ENCODE measurements around the gene UBE4B. TPM values are rescaled to one million over a fixed set of nuclear protein-coding genes. Genes with fewer than 3 reads are reported as not detected.

UBE4B gene
- polyA plus RNA-seq, 1 experiment: 18.2 TPM

DNA sequence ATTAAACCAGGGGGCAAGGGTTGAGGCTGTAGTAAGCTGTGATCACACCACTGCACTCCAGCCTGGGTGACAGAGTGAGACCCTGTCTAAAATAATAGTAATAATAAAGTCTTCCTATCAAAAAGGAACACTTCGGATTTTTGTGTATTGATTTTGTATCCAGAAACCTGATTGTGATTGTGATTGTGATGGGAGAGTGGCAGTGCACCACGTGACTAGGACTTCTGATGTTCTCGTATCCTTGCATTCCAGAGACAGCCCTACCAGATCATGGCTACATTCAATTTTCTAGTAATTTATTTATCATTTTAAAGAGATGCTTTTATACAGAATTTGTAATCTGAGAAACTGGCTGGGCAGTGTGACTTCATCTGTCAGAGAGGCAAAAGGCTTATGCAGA is 175.1 kb downstream of the UBE4B start:
- no peak for DNase-seq (ENCODE audit: low read depth)
- Histone ChIP-seq H3K27me3 (ENCODE audit: control insufficient read depth, insufficient read depth, low read length) (no peaks in the 10 kb centered on the region), H3K4me3 (ENCODE audit: low read depth, low read length) (no peak overlapping the region), H3K36me3 (ENCODE audit: control insufficient read depth, insufficient read depth, low read length) (no peaks in the 10 kb centered on the region)
- ChIA-PET POLR2A (no interaction called here), CTCF (interaction anchor here (0.9 to 2.7 kb wide), 2 partner anchors 7 to 11 kb away, joined by 3 to 23 read pairs; no protein-coding TSS in a partner anchor)
- TF ChIP-seq CTCF (IDR thresholded peaks at IDR 0.05; ENCODE audit: insufficient read depth, low read depth, low read length): no peak

DNA sequence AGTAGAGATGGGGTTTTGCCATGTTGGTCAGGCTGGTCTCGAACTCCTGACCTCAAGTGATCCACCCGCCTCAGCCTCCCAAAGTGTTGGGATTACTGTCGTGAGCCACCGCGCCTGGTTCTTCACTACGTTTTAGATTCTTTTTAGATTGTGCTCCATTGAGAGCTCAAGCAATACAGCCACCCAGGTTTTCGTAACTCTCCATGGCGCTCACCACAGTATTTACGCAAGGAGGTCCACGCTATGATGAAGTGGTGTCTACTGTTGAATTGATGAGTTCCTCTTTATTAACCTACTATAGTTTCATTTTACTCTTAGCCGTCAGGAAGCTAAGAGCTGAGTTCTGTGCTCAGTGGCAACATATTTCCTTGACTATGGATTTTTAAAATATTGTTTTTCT is 175.8 kb downstream of the UBE4B start:
- no peak for TF ChIP-seq CTCF (IDR thresholded peaks at IDR 0.05; ENCODE audit: insufficient read depth, low read depth, low read length)
- DNase-seq (ENCODE audit: low read depth): no peak
- H3K4me3 ChIP-seq (ENCODE audit: low read depth, low read length): no peak overlapping the region
- CTCF ChIA-PET: interaction anchor here (0.6 to 2.8 kb wide), 7 partner anchors 8 to 131 kb away, joined by 3 to 44 read pairs (median 14); no protein-coding TSS in a partner anchor
- no peaks in the 10 kb centered on the region for H3K36me3 ChIP-seq (ENCODE audit: control insufficient read depth, insufficient read depth, low read length)
- POLR2A ChIA-PET: no interaction called here
- no peaks in the 10 kb centered on the region for H3K27me3 ChIP-seq (ENCODE audit: control insufficient read depth, insufficient read depth, low read length)

GRCh38 chr1:10209590-10209904 is 176.8 kb downstream of the UBE4B start:
- peak overlapping the region; percentile 75 for H3K4me3 ChIP-seq (ENCODE audit: low read depth, low read length)
- H3K27me3 ChIP-seq (ENCODE audit: control insufficient read depth, insufficient read depth, low read length): no peaks in the 10 kb centered on the region
- H3K36me3 ChIP-seq (ENCODE audit: control insufficient read depth, insufficient read depth, low read length): no peaks in the 10 kb centered on the region
- CTCF ChIA-PET: interaction anchor here (0.6 to 2.8 kb wide), 44 partner anchors 9 to 310 kb away, joined by 3 to 44 read pairs (median 5); partner anchors contain the start of genes LZIC and NMNAT1
- DNase-seq (ENCODE audit: low read depth): no peak
- POLR2A ChIA-PET: no interaction called here
- no peak for TF ChIP-seq CTCF (IDR thresholded peaks at IDR 0.05; ENCODE audit: insufficient read depth, low read depth, low read length)

- ChIA-PET CTCF (interaction anchor here (0.6 to 2.8 kb wide), 61 partner anchors 9 to 309 kb away, joined by 3 to 44 read pairs (median 4); partner anchors contain the start of genes LZIC and NMNAT1), POLR2A (no interaction called here)
- H3K4me3 ChIP-seq (ENCODE audit: low read depth, low read length): peak within 1 kb of the TSS; percentile 76
- no peaks in the 10 kb centered on the region for H3K27me3 ChIP-seq (ENCODE audit: control insufficient read depth, insufficient read depth, low read length)
- peak; percentile 79 for DNase-seq (ENCODE audit: low read depth)
- TF ChIP-seq CTCF (IDR thresholded peaks at IDR 0.05; ENCODE audit: insufficient read depth, low read depth, low read length): peak; percentile 97
- H3K36me3 ChIP-seq (ENCODE audit: control insufficient read depth, insufficient read depth, low read length): no peaks in the 10 kb centered on the region
Observed at GRCh38 chr1:10209905-10210810, 177.4 kb downstream of the UBE4B start, which contains the start of gene KIF1B. Gene KIF1B, plus strand, starts transcription at chr1:10210570. Its CDS starts 21,759 bp downstream, at chr1:10232329.
